Inferior parietal cortex (tissue), 1 donor: ENCODE data around the gene ALCAM.

Source experiments
- DNase-seq: peaks from one replicate; pipeline ENCODE4 v3.0.0-alpha.2; 2016; ENCODE audit errors: extremely low spot score

The ALCAM gene

DNA sequence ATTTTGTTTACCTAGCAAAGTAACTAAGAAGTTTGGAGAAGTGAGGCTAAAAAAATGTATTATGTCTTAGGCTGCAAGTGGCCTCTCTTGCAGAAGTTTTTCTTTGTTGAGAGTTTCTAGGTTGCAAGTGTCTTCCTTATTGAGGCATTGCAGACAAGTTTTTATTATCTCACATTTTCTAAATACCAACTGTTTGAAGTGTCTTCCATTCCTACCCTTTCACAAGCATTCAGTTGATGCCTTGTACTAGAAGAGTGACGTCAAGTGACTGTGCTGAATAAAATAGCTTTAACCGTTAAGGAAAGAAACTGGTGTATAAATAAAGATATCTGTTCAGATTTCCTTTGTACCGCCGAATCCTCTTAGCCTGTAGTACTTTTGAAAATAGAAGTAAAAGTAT, 123.3 kb downstream of the ALCAM start:
- no peak for DNase-seq

DNA sequence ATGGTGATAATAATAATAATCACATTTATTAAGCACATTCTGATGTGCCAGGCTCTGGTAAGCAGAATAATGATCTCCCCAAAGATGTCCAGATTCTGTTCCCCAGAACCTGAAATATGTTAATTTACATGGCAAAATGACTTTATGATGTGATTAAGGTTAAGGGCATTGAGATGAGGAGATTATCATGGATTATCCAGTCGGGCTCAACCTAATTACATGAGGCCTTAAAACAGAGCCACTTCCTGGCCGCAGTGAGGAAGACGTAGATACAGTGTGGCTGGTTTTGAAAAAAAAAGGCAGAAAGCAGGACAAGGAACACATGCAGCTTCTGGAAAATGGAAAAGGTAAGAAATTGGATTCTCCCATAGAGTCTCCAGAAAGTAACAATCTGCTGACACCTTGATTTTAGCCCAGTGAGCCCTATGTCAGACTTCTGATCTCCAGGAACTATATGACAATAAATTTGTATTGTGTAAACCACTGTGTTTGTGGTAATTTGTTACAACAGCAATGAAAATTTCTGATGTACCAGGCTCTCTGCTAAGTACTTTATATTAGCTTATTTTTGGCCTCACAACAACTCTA, 126.7 kb downstream of the ALCAM start:
- DNase-seq = no peak

DNA sequence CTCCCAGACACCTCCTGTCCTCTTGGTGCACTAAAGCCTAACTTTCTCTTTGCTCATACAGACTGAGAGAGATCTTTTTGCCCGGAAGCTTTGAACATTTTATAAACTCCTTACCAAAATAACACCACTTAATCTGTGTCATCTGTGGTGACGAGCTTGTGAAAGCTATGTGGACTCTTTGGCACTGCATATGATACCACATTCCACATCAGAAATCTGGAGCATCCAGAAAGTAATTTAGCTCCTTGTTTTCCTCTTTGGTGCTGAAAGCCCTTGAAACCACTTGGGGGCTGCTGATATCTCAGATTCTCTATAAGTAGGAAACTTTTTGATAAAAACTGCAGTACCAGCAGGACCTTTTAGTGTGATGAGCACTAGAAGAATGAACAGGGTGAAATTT, 128.3 kb downstream of the ALCAM start:
- DNase-seq = no peak

DNA sequence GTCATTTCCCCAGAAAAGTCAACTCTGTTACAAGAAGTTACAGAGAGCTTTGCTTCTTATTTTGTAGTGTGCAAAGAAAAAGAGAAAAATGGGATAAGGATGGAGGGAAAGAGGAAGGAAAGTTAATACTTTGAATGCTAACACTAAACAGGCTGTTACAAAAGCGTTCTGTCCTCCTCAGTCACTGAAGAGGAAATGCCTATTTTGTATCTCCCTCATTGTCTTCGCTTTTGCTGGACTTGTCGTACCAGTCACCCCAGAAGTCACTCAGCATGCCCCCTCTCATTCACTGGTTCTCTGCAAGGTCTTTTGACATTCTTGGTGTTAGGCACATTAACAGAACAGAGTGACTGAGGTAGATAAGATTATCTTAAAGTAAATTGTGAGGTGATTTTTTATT, 129.6 kb downstream of the ALCAM start:
- DNase-seq = no peak

DNA sequence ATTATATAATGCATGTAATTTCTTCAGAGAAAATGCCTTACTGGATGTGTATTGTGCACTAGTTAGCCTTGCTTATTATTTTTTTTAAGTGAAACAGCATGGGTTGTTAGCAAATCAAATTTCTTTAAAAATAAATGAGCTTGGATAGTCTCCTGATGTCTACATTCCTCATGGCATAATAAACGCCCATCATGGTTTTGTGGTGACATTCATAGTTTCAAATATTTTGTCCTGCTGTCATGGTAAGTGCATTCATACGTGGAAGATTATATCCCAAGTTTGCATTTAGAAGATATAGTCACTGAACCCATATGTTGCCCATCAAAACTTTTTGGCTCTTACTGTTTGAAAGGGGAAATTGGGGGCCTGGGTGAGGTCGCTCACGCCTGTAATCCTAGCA, 130.7 kb downstream of the ALCAM start:
- DNase-seq = no peak

DNA sequence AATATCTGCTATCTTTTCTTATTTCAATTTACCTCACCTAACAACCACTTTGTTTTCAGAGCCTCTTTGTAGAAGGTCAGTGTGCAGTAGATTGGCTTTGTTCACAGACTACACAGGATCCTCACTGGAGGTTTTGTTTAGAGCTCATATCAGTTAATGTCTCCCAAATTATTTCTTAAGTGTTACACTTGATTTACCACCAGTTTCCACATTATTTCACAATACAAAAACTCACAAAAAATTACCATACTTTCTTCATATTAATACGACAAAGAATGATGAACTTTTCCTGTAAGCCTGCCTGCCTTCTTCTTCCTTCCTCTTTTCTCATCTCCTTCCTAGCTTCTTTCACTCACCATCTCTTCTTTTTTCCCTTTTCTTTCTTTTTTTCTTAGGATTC, 133.3 kb downstream of the ALCAM start:
- DNase-seq = no peak

DNA sequence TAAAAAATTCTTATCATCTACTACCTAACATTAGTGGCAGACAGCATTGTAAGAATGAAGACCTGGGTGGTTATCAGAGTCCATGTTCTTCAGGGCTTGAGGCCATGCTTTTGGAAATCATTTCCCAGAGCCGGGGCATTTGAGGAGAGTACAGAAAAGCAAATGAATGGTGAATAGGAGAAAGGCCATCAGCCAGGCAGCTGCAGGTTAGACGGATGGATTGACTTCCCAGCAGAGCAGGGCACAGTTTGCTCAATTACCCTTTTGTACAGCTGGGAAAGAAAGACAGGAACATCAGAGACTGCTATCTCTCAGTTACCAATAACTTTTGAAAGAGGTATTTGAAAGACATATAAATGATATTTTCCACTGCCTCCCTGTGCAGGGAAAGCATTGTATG, 135.6 kb downstream of the ALCAM start:
- DNase-seq = no peak

DNA sequence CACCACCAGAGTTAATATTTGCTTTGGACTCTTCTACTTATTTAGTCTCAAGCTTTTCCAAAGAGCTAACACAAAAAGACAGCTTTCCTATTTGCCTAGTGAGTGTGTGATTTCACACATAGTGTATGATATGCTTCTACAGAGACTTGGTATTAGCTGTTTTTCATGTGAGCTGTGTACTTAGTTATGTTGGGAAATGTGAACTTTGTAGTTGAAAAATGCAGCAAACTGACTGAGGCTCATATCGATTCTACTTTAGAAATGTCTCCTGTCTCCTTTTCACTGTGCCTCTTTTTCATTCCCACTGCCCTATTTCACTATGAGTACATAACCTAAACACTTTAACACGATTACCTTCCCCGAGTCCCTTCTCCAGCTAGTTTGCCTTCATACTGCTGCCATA, 136.5 kb downstream of the ALCAM start:
- no peak for DNase-seq

DNA sequence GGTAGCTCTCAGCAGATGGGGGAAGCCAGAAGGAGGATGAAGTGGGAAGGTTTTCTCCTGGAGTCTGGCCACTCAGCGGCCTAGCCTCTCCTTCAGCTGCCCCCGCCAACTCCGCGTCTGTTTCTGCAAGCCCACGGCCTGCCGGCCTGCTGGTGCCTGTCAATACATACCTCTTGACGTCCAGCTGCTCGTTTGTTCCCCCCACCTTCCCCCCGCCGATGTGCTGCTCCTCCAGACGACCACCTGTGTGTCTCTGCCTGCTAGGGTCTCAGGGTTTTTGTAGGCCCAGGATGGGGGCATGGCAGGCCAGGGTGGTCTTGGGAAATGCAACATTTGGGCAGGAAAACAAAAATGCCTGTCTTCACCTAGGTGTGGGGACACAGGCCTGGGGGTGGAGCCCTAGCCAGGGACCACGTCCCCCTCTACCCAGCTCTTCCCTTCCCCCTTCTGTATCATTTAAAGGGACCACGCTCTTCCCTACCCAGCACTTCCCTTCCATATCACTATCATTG, 137.8 kb downstream of the ALCAM start:
- DNase-seq = no peak

DNA sequence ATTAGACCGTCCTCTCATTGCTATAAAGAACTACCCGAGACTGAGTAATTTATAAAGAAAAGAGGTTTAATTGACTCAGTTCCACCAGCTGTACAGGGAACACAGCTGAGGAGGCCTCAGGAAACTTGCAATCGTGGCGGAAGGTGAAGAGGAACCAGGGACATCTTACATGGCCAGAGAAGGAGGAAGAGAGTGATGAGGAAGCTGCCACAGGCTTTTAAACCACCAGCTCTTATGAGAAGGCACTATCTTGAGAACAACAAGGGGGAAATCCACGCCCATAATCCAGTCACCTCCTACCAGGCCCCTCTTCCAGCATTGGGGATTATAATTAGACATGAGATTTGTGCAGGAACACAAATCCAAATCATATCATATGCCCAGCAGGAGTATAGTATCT, 138.5 kb downstream of the ALCAM start:
- DNase-seq = no peak

DNA sequence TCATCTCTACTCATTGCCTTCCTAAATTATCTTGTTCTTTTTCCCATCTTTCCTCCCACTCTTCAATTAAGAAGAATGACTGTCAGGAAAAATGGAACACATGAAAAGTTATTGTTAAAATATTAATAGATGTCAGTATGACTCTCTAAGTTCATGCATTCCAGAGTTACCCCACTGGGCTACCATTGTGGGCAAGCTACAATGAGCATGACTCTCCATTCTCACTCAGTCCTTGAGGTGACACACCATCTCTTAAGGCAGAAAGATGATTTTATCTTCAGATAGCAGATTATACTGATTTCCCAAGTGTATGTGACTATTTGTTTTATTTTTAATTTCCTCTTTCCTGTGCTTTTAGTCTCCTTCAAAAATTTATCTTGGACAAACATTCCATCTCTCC, 144.3 kb downstream of the ALCAM start:
- no peak for DNase-seq

DNA sequence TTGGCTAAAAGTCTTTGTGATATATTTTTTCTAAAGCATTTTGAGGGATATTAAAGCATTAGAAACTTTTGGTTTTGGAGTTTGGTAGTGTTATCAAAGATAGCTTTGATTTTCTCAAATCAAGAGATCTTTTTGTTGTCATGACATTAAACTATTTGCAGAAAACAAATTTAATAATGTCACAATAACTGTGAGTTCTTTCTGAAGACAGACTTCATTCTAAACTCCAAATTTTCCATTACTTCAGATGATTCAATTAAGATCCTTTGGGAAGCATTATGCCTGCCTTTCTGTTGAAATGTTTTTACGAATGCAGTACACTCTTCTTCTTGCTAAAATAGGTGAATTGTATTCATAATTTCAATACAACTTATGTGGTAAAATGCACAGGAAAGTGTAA, 145.4 kb downstream of the ALCAM start:
- DNase-seq = no peak

DNA sequence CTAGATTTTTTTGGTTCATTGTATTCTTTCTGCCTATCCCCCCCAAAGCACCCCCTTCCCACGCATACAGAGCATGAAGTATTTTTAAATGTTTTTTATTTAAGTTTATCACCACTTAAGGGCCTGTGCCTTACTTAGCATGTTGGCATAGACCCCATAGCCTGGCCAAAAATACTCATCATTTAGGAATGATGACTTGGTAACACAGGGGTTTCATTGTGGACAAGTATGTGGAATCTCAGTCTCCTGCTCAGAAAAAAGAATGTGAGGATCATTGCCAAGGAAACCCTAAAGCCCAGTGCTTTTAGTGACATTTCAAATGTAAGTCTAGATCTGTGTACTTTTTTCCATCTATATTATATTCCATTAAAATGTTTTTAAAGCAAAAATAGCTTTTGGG, 146.3 kb downstream of the ALCAM start:
- DNase-seq = no peak

DNA sequence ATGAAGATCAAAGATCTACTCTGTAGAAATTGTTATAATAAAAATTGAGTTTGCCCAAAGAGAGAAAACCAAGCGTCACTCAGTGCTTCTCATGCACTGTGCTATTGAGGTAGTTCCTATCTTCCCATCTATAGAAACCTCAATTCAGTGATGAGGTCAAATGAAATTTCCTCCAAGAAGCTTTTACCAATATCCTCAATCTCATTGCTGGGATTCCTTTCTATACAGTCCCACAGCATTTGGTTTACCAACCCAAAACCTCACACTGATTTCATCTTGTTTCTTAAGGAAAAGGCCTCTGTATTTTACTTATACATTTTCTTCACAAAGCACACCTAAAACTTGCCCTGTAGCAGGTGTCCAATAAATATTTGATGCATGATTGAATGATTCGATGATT, 147.2 kb downstream of the ALCAM start:
- no peak for DNase-seq

DNA sequence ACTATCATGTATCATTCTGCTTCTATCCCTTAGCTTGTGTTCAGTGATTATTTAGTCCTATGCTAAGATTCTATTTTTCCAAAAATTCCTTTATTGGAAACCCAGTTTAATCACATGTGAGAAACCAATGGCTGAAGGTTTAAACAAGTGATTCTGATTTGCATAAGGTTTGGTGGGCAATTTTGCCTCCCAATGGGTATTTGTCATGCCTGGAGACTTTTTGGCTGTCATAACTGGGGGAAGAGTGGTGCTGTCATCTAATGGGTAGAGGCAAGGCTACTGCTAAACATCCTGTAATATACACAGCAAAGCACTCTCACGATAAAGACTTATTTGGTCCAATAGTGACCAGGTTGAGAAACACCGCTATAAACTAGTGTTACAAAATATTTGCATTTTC, 148.7 kb downstream of the ALCAM start:
- no peak for DNase-seq

DNA sequence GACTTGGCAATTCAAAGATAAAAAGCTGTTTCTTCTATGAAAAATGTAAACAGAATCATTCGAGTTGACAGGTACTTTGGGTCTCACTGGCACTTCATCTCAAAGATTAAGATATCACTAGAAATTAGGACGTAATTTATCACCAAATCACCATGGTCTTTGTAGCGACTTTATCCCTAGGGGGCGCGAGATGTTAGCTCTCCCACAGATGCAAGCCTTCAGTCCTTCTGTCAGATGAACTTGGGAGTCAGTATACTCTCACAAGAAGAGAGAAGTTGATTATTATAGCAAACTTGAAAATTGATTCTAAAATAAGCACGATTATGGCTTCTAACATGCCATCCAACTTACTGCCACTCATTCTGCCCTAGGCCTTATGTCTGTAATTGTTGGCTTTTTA, 150.3 kb downstream of the ALCAM start:
- no peak for DNase-seq

DNA sequence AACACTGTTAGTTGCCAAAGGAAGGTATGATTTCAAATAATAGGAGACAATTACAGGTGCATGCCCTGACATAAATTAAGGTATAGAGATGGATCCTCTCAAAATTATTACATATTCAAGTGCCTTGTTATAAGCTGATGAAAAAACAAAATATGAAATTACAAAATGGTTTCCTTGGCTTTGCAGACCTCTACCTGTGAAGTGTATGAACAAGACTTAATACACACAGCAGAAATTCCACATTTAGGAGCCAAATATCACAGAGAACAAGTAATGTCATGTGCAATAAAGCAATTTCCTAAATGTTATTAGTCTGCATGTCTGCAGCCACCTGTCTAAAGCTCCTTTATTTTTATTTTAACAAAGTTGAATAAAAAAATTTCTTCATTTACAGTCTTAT, 151.5 kb downstream of the ALCAM start:
- DNase-seq = no peak

DNA sequence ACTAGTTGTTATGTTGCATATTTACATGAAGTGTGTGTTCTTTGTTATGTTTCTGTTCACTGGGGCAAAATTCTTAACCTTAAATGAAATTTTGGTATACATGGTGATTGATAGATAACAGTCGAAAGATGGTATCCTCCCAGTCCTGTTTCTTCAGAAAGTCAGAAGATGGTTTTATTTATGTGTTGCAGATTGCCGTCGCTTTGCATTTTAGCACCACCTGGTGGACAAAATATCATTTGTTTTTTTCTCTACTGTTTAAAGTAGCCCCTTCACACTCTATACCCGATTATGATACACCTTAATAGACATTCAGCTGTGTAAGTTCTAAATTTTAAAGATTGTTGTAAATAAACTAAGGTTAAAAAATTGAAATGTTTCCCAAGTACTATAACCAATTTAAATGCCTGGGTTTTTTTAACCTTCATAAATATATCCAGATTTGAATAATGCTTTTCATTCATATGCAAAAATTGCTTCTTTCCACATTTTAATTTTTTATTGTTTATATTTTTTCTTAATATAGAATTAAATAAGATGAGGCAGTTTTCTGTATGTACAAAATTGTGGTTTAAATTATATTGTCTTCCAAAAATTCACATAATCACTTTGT, 152.2 kb downstream of the ALCAM start:
- DNase-seq = peak; percentile 95

DNA sequence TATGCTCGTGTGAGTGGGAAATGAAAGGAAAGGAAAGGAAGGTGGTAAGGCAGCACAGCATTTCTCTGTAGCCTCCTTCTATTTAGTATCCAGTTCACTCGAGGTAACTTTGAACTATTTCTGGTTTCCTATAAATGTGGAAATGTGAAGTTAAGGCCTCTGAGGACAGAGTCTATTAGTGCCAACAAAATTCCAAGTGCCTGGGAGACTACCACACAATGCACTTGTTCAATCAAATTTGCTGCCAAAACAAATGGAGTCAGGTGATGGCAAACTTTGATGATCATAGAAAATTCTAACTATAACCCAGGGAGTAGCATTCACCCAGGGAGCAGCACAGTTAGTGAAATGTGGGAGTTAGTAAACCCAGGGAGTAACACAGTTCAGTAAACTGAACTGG, 155.1 kb downstream of the ALCAM start:
- no peak for DNase-seq

DNA sequence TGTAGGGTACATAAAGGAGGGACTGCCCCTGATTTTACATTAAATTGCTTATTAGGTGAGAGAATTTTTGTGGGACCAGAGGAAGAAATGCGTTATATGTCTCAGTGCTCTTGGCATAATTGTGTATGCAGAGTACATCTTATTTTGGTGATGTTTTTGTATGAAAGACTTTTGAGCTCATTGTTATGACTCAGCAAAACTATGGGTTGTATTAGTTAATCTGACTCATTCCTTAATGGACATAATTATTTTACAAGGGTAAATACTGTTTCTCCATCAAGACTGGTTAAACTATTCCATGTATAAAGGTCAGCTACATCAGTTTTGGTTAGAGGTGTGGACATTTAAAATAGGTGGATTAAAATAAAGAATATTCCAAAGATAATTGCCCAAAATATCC, 156.8 kb downstream of the ALCAM start:
- no peak for DNase-seq

DNA sequence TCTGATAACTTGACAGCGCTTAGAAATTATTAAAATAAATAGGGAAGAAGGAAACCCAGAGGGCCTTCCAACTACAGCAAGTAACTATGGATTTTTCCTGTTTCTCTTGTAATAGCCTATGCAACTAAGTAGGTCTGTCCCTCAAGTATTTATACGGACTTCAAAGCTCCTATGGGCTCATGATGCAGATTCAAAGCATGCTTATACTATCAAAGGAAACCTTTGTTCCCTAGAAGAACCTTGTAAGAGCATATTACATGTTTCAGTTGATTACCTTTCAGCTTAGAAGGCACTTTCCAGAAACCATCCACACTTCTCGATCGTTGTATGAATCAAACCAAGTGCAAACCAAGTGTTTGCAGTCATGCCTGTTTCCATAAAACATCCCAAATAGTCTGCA, 158.8 kb downstream of the ALCAM start:
- no peak for DNase-seq

DNA sequence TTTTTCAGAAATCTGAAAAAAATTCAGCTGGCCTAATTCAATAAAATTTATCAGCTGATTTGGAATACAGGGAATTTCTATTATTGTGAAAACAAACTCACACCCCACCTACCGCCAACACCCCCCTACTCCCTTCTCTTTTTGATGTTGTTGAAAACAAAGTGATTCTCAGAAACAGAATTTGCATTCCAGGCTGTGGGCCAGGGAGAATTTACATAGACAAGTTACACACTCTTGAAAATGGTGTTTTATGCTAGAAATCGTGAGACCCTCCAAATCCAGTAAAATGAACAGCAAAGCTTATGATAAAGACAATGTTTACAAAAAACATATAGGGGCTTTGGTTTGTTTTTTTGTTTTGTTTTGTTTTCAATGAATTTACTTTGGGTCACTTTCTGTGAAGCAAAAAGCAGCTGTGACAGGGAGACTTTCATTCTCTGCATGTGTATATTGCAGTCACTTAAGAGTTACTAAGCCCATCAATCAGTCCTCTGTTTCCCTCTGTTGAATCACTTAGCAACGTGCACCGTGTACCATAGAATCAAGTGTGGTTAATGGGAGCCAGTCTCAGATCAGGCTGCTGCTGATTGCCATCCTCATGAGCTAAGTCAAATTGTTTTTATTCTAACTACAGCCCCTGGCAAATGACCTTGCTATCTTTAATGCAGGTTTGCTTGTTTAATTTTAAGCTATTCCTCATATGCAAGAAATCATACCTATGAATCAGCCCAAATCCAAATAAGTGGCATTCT, 159.8 kb downstream of the ALCAM start:
- DNase-seq = peak; percentile 69

DNA sequence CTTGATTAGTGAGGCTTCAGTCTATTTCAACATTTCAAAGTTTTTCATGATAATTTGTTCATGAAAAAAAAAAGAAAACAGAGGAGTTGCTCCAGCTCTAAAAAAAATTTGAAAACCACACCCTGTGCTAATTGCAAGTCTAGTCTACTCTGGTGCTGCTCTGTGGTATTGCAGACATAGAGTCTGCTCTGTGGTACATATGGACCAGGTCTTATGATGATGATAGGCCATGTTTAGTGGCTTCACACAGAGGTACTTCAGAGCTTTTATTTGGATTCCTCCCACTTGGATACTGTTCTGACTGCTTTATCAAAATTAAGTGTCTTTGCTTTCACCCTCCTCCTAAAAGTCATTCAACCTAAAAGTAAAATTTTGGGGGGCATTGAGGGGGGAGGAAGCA, 160.8 kb downstream of the ALCAM start:
- DNase-seq = no peak
